ENCODE data around the gene USP22. TPM values are rescaled to one million over a fixed set of nuclear protein-coding genes. Genes with fewer than 3 reads are reported as not detected.

The USP22 gene
- total and polyA plus RNA-seq, 2 of the 8 experiments (the other 6 are each of a cell fraction or from before 2014, with no cell fraction given): 221 to 316 TPM

GRCh38 chr17:20988001-20988636, 54.7 kb downstream of the USP22 start:
- Histone ChIP-seq H4K91ac (replicated peaks; ENCODE audit: insufficient read length, low read length) (no peak overlapping the region), H4K20me1 (replicated peaks in 1 of 2; ENCODE audit: control insufficient read depth in 1 of 2, insufficient read depth in 2 of 2, low read length in 2 of 2) (no peaks in the 10 kb centered on the region), H3K79me1 (ENCODE audit: low read depth, low read length) (no peaks in the 10 kb centered on the region), H3K36me3 (ENCODE audit: control insufficient read depth in 2 of 4, insufficient read depth in 4 of 4, low read length in 3 of 4) (peaks cover 0 to 6% (median 0%) of the 10 kb centered on the region in 4 experiments; a peak in 2 of 8 replicates), H3K4me3 (ENCODE audit: extremely low read depth in 1 of 4, insufficient read depth in 2 of 4, low read depth in 3 of 4, low read length in 4 of 4) (no peak overlapping the region), H3K18ac (ENCODE audit: extremely low read depth, low read length) (no peak overlapping the region), H3K79me2 (ENCODE audit: control insufficient read depth in 1 of 2, insufficient read depth in 2 of 2, low read length in 2 of 2) (no peaks in the 10 kb centered on the region), H2AK5ac (ENCODE audit: low read depth, low read length) (no peak overlapping the region; the same call in 1 of the 2 replicates), H2BK12ac (ENCODE audit: low read depth, low read length) (no peak overlapping the region), H3K4ac (replicated peaks; ENCODE audit: insufficient read length, low read depth, low read length) (no peak overlapping the region), H3K27me3 (replicated peaks in 1 of 4; ENCODE audit: control insufficient read depth in 3 of 4, extremely low read depth in 1 of 4, insufficient read depth in 3 of 4, low read length in 3 of 4) (no peaks in the 10 kb centered on the region), H3K9ac (replicated peaks in 1 of 4; ENCODE audit: extremely low read depth in 1 of 4, low read depth in 3 of 4, low read length in 3 of 4) (no peak overlapping the region), H3K56ac (replicated peaks; ENCODE audit: insufficient read length, low read depth, low read length) (no peak overlapping the region), H3K14ac (ENCODE audit: insufficient read length) (no peak overlapping the region), H2BK5ac (ENCODE audit: low read depth, low read length) (no peak overlapping the region; the same call in 1 of the 2 replicates), H4K8ac (ENCODE audit: extremely low read depth, insufficient read depth, low read length) (no peak overlapping the region), H2BK15ac (ENCODE audit: low read length) (no peak overlapping the region), H2AFZ (ENCODE audit: low read length) (no peak overlapping the region), H3K4me2 (ENCODE audit: insufficient read depth in 1 of 2, low read depth in 2 of 2, low read length in 2 of 2) (no peak overlapping the region), H2BK20ac (ENCODE audit: low read length) (no peak overlapping the region), H3K27ac (ENCODE audit: low read depth, low read length) (no peak overlapping the region), H3K4me1 (replicated peaks in 1 of 4; ENCODE audit: control insufficient read depth in 3 of 4, insufficient read depth in 4 of 4, low read length in 3 of 4) (peaks cover 0 to 1% (median 0%) of the 10 kb centered on the region in 4 experiments; a peak in 3 of 7 replicates), H4K5ac (ENCODE audit: insufficient read length, low read depth, low read length) (no peak overlapping the region), H3K23ac (ENCODE audit: insufficient read length) (no peak overlapping the region), H3K23me2 (ENCODE audit: low read depth, low read length) (no peaks in the 10 kb centered on the region), H3K9me3 (ENCODE audit: insufficient read depth in 2 of 2, low read depth in 1 of 2, low read length in 1 of 2) (peaks cover 5 to 6% of the 10 kb centered on the region in 2 experiments; a peak in 2 of 4 replicates), H2BK120ac (replicated peaks; ENCODE audit: low read depth, low read length) (no peak overlapping the region)
- DNase-seq (ENCODE audit: low read depth in 1 of 2, low spot score in 2 of 2): no peak
- TF ChIP-seq RBBP5 (IDR thresholded peaks at IDR 0.05; ENCODE audit: borderline replicate concordance, low read depth, low read length) (no peak), CEBPB (IDR thresholded peaks at IDR 0.05; ENCODE audit: low read depth, low read length) (no peak), SIX5 (IDR thresholded peaks at IDR 0.05; ENCODE audit: low read depth, low read length) (no peak), RFX5 (IDR thresholded peaks at IDR 0.05; ENCODE audit: borderline replicate concordance, low read depth, low read length) (no peak), CBX5 (IDR thresholded peaks at IDR 0.05; ENCODE audit: low read depth, low read length) (no peak)
- WGBS, 2 experiments (ENCODE audit: extremely low coverage in 1 of 2, insufficient coverage in 1 of 2, insufficient read length in 1 of 2, insufficient replicate concordance in 2 of 2, low coverage in 1 of 2, low lambda C conversion rate in 2 of 2, missing lambda C conversion rate in 1 of 2): 88% methylated on average over 11 of the region's 11 CpGs; no CpG with 5 or more reads in 1 of the 2 experiments
- POLR2A ChIA-PET (ENCODE audit: partially characterized antibody): interaction anchor here (0.7 to 1.9 kb wide), 3 partner anchors 9 to 234 kb away, joined by 3 to 5 read pairs (median 4); no protein-coding TSS in a partner anchor
- FAIRE-seq: no peak
- CTCF ChIA-PET (ENCODE audit: partially characterized antibody): interaction anchor here (0.9 to 1.9 kb wide), 4 partner anchors 9 to 91 kb away, joined by 3 to 5 read pairs (median 3); no protein-coding TSS in a partner anchor

All from H1 (cell line).